ENCODE measurements around the gene CLDN8.

Gene CLDN8

DNA sequence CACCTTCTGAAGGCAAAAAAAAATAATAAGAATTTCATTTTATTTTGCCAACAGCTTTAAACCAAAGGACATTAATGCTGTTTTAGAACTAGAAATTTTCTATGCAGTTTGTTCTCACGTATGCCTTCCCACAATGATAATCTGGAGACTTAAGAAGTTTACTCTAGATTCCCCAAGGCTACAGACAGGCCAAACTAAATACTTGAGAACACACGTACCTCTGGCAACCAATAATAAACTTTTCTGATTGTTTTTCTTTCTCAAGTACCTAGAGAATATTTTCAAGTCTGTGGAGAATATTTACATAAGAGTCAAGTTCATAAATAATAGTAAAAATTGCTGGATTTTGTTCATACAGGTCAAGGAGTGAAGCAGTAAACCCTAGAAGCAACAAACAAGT lies 15.9 kb downstream of the CLDN8 start:
- DNase-seq (ENCODE audit: low spot score) = no peak

DNA sequence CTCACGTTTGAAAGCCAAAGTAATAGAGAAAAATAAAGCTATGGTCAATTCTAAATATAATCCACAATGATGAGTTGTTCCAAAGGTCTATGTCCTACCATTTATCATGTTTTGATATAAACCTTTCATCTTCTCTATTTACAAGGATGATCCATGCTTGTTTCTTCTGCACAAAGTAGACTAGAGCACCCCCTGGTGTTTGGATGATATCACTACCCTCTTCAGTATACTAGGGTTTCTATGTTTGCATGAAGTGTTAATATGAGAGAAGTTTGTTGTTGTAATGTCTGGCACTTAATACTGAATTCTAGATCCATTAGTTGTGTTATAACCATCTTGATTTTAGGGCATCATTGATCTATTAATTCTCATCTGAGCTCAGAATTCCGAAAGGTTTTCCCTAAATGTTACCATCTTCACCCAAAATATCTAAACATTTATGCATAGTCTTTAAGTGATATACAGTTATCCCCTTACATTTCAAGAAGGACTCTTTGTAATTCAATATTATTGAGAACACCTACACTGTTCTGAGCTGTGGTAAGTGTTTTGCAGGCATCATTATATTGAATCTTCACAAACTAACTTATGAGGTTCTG lies 21.1 kb downstream of the CLDN8 start:
- peak; percentile 65 for DNase-seq (ENCODE audit: low spot score)

DNA sequence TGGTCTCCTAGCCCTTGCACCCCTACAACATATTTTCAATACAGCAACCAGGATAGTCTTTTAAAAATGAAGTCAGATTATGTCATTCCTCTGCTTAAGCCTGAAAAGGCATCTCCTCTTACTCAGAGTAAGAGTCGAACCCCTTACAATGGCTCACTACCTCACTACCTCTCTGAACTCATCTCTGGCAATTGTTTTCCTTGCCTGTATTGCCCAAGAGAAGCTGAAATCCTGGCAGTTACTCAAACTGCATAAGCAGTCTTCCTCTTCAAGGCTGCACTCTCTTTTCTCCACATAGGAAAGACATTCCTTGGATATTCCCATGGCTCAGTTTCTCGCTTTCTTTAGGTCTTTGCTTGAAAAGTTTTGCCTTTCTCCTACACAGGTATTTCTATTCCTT lies 22.7 kb downstream of the CLDN8 start:
- DNase-seq (ENCODE audit: low spot score) = no peak

GRCh38 chr21:30190554-30190953 lies 25.3 kb downstream of the CLDN8 start:
- DNase-seq (ENCODE audit: low spot score) = no peak

GRCh38 chr21:30189773-30190172 lies 26.1 kb downstream of the CLDN8 start:
- DNase-seq (ENCODE audit: low spot score) = no peak

- DNase-seq (ENCODE audit: low spot score) = no peak
These were observed 29.7 kb downstream of the CLDN8 start for GRCh38 chr21:30186242-30186641.

DNA sequence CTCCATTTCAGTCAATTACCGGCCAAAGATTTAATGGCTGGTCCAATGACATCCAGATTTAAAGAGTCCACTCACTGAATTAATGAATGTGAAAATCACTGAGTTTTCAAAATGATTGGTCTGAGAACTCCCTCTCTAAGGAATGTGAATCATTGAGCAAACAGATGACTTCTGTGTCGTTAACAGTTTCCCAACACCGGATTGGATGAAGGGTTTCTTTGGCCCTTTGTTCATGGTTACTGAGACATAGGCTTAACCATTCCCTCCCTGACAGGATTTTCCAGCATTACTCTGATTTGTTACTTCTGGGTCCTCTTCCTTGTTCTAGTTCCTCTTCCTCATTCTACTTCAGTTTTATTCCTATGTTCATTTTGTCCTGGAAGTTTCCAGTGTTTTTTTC lies 47.8 kb downstream of the CLDN8 start:
- no peak for DNase-seq (ENCODE audit: low spot score)

DNA sequence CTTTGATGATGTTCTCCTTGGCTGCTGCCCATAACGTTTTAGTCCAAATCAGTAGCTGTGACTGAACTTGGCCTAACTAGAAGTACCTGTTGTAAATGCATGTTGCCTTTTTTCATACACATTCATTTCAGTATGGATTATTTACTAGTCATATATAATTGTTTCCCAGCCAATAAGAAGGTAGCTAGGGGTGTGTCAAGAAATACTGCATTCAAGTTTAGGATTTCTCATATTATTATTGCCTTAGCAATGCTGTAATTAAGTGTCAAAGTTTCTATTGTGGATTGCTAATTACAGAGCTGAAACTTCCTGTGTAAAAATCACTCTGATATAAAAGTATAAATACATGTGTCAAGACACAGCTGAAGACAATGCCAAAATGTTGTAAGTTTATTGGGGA lies 49.2 kb downstream of the CLDN8 start, which contains the start of gene CLDN17:
CLDN17 (minus strand) TSS at position 101 of the 400 bp plus-strand sequence. CDS start 188 bp downstream, outside the sequence.
- no peak for DNase-seq (ENCODE audit: low spot score)

GRCh38 chr21:30166171-30166570 lies 49.7 kb downstream of the CLDN8 start:
- DNase-seq (ENCODE audit: low spot score) = no peak

DNA sequence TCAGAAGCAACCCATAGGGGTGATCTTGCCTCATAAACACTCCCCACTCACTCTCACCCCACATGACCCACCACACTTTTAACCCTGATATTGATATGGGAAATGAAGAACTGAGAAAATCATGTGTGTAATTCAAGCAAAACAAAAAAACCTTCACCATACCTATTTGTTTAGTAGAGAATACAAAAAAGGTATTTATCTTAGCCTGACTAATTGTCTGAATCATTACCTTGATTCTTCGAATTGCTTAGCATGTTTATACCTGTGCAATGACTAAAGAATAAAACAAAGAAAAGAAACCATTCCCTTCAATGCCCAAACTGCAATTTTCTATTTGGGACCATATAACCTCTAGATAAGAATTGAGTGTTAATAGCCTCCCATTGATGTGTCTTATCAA lies 51.1 kb downstream of the CLDN8 start:
- DNase-seq (ENCODE audit: low spot score) = no peak
